Brain microvascular endothelial cell (primary cell): ENCODE measurements around the gene SNTB2.

Experiments used
- DNase-seq: peaks from one replicate; pipeline ENCODE4 v3.0.0-alpha.2; 2020
- H3K27ac ChIP-seq: fragments of 250-450 bp; sonication (Bioruptor Pico); 2 replicates; pipeline ENCODE4 v1.5.1; 2020; ENCODE audit warnings: mild to moderate bottlenecking, moderate library complexity
- H3K27me3 ChIP-seq: fragments of 250-450 bp; sonication (Bioruptor Pico); replicated peaks from 2 replicates; pipeline ENCODE4 v1.5.1; 2020; ENCODE audit warnings: mild to moderate bottlenecking
- H3K36me3 ChIP-seq: fragments of 250-450 bp; sonication (Bioruptor Pico); replicated peaks from 2 replicates; pipeline ENCODE4 v1.5.1; 2020; ENCODE audit warnings: mild to moderate bottlenecking
- H3K4me3 ChIP-seq: 2 replicates; pipeline ENCODE4 v1.5.1; 2011; ENCODE audit warnings: low read depth, mild to moderate bottlenecking, control low read depth, low read length, moderate library complexity
- CTCF ChIP-seq: IDR thresholded peaks from 2 replicates; pipeline ENCODE4 v1.5.1; 2011; ENCODE audit warnings: low read depth, mild to moderate bottlenecking, moderate library complexity, low read length, control low read depth, inconsistent platforms; ENCODE audit errors: missing control alignments
- in situ Hi-C: cut with HindIII; loops from 2 replicates; pipeline ENCODE4 v1.10.0; 2017; ENCODE audit warnings: low sequenced_read_pairs, low pct_ligation_motif_present

The SNTB2 gene

DNA sequence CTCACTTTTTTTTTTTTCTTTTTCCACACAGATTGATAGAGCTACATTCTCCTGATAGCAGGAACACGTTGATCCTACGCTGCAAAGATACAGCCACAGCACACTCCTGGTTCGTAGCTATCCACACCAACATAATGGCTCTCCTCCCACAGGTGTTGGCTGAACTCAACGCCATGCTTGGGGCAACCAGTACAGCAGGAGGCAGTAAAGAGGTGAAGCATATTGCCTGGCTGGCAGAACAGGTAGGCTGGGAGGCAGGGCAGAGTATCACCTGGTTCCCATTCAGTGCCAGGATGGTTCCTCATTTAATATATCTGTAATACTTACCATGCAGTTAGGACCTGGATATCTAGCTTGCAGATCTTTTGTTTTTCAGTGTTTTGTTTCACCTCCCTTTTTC lies 73.1 kb downstream of the SNTB2 start:
- no peak overlapping the region for H3K4me3 ChIP-seq
- peak; percentile 4 for TF ChIP-seq CTCF
- peaks cover 8% of the 10 kb centered on the region for H3K36me3 ChIP-seq
- no peak for DNase-seq
- in situ Hi-C loops: no loop called here
- H3K27ac ChIP-seq: no peak overlapping the region
- no peaks in the 10 kb centered on the region for H3K27me3 ChIP-seq

GRCh38 chr16:69260506-69260905 lies 73.5 kb downstream of the SNTB2 start:
- TF ChIP-seq CTCF: no peak
- no peak overlapping the region for H3K4me3 ChIP-seq
- in situ Hi-C loops: no loop called here
- H3K27ac ChIP-seq: no peak overlapping the region
- H3K27me3 ChIP-seq: no peaks in the 10 kb centered on the region
- H3K36me3 ChIP-seq: peaks cover 8% of the 10 kb centered on the region
- DNase-seq: no peak

GRCh38 chr16:69266334-69267063 lies 79.5 kb downstream of the SNTB2 start:
- in situ Hi-C loops: no loop called here
- no peak for DNase-seq
- no peak overlapping the region for H3K27ac ChIP-seq
- H3K27me3 ChIP-seq: no peaks in the 10 kb centered on the region
- H3K4me3 ChIP-seq: no peak overlapping the region
- peaks cover 3% of the 10 kb centered on the region for H3K36me3 ChIP-seq
- TF ChIP-seq CTCF: no peak

GRCh38 chr16:69267633-69268032 lies 80.7 kb downstream of the SNTB2 start:
- H3K4me3 ChIP-seq: no peak overlapping the region
- H3K36me3 ChIP-seq: peaks cover 3% of the 10 kb centered on the region
- no peaks in the 10 kb centered on the region for H3K27me3 ChIP-seq
- TF ChIP-seq CTCF: no peak
- no peak for DNase-seq
- in situ Hi-C loops: no loop called here
- H3K27ac ChIP-seq: no peak overlapping the region

DNA sequence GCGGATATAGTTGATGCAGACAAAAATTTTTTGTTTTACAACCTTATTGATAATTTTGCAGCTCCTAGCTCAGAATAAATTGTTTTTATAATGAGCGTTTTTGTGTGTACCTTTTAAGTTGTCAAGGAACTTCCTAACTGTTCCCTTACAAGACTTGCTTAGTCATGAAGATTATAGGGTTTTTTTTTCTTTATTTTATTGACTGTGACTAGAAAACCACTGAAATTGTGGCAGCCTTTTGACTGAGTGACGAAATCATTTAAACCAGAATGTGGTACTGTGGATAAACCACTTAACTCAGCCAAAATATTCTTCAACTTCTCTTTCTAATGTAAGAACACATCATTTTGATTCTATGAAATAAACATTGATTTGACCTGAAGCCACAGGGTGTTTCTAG lies 83.4 kb downstream of the SNTB2 start:
- H3K27ac ChIP-seq: no peak overlapping the region
- no peak for DNase-seq
- H3K4me3 ChIP-seq: no peak overlapping the region

More for the DNA sequence above, 83.4 kb downstream of the SNTB2 start:
- no peak for TF ChIP-seq CTCF
- H3K36me3 ChIP-seq: no peaks in the 10 kb centered on the region
- in situ Hi-C loops: no loop called here
- no peaks in the 10 kb centered on the region for H3K27me3 ChIP-seq
